ENCODE measurements around the gene CSPG4. TPM values are rescaled to one million over a fixed set of nuclear protein-coding genes. Genes with fewer than 3 reads are reported as not detected.
"Not testable (repeated sequence)": the region's sequence is repeated elsewhere in the genome, so short reads cannot be mapped to it uniquely, and the experiment has no call there.

Gene CSPG4
- polyA plus RNA-seq, 1 experiment: 24.1 TPM

DNA sequence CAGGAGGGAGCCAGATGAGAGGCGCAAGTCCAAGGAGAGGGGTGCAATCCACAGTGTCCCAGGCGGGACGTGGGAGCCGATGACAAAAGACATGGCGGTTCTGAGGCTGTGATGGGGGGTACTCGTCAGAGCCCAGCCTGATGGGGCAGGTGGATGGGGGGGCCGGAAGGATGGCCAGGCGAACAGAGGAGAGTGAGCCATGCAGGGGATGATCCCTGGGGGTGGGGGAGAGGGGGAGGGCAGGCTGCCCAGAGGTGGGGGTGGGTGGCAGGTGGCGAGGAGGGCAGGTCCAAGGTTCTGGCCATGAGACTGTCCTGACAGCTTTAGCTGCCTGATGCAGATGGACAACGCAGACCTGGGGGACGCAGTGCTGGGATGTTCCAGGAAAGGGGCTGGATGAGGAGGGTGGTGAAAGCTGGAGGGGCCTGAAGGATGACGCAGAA is 8.9 kb upstream of the CSPG4 start:
- ChIA-PET POLR2A (no interaction called here), CTCF (interaction anchor here (1.2 kb wide), 1 partner anchor 80 kb away, joined by 6 read pairs; no protein-coding TSS in a partner anchor)
- H3K27me3 ChIP-seq (ENCODE audit: control insufficient read depth, insufficient read depth, low read length): no peaks in the 10 kb centered on the region
- no peak overlapping the region for H3K4me3 ChIP-seq (ENCODE audit: low read depth, low read length)
- no peaks in the 10 kb centered on the region for H3K36me3 ChIP-seq (ENCODE audit: control insufficient read depth, insufficient read depth, low read length)
- TF ChIP-seq, protein P1, sequence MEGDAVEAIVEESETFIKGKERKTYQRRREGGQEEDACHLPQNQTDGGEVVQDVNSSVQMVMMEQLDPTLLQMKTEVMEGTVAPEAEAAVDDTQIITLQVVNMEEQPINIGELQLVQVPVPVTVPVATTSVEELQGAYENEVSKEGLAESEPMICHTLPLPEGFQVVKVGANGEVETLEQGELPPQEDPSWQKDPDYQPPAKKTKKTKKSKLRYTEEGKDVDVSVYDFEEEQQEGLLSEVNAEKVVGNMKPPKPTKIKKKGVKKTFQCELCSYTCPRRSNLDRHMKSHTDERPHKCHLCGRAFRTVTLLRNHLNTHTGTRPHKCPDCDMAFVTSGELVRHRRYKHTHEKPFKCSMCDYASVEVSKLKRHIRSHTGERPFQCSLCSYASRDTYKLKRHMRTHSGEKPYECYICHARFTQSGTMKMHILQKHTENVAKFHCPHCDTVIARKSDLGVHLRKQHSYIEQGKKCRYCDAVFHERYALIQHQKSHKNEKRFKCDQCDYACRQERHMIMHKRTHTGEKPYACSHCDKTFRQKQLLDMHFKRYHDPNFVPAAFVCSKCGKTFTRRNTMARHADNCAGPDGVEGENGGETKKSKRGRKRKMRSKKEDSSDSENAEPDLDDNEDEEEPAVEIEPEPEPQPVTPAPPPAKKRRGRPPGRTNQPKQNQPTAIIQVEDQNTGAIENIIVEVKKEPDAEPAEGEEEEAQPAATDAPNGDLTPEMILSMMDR (IDR thresholded peaks at IDR 0.05; ENCODE audit: insufficient read depth, low read depth, low read length): no peak
- DNase-seq (ENCODE audit: low read depth): no peak

DNA sequence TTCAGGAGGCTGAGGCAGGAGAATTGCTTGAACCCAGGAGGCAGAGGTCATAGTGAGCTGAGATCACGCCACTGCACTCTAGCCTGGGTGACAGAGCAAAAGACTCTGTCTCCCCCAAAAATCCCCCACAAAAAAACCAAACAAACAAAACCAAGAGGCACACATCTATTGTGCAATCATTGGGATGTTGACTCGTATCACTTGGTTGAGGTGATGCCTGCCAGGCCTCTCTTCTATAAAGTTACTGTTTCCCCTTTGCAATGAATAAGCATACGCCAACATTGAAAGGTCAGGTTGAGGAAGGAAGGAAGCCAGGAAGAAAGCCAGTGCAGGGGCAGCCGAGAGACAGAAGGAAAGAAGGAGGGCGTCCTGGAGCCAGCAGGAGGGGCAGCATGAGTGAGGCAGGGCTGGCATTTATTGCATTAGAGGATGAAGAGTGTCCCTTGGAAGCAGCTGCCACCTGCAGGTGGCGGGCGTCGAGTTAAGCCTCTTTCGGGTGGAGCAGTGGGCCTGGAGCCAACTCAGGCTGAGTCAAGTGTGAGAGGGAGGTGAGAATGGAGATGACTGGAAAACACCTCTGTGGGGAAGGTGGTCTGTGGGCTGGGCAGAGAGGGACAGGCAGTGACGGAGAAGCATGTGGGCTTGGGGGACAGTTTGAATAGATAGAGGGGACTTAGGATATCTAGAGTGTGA is 8.3 kb upstream of the CSPG4 start:
- ChIA-PET POLR2A (no interaction called here), CTCF (interaction anchor here (1.6 kb wide), 1 partner anchor 26 kb away, joined by 5 read pairs; no protein-coding TSS in a partner anchor)
- no peak for DNase-seq (ENCODE audit: low read depth)
- TF ChIP-seq, protein P1 (IDR thresholded peaks at IDR 0.05; ENCODE audit: insufficient read depth, low read depth, low read length): peak; percentile 7; the same call in 1 of the 2 replicates
- no peaks in the 10 kb centered on the region for H3K27me3 ChIP-seq (ENCODE audit: control insufficient read depth, insufficient read depth, low read length)
- no peaks in the 10 kb centered on the region for H3K36me3 ChIP-seq (ENCODE audit: control insufficient read depth, insufficient read depth, low read length)
- no peak overlapping the region for H3K4me3 ChIP-seq (ENCODE audit: low read depth, low read length)

DNA sequence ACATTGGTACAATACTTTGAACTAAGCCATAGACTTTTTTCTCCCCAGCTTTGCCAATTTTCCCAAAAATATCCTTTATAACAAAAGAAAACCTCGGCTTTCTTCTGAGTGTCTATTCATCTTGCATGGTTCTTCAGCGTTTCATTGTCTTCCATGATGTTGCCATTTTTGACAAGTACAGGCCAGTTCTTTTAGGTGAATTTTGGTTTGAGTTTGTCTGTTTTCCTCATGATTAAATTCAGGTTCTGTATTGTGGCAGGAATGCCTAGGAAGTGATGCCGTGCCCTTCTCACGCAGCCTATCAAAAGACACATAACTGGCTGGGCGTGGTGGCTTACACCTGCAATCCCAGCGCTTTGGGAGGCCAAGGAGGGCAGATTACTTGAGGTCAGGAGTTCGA is 7.6 kb upstream of the CSPG4 start:
- ChIA-PET POLR2A (no interaction called here), CTCF (interaction anchor here (1.6 kb wide), 1 partner anchor 26 kb away, joined by 5 read pairs; no protein-coding TSS in a partner anchor)
- H3K27me3 ChIP-seq (ENCODE audit: control insufficient read depth, insufficient read depth, low read length): no peaks in the 10 kb centered on the region
- TF ChIP-seq, protein P1 (IDR thresholded peaks at IDR 0.05; ENCODE audit: insufficient read depth, low read depth, low read length): no peak
- no peak overlapping the region for H3K4me3 ChIP-seq (ENCODE audit: low read depth, low read length)
- no peaks in the 10 kb centered on the region for H3K36me3 ChIP-seq (ENCODE audit: control insufficient read depth, insufficient read depth, low read length)
- DNase-seq (ENCODE audit: low read depth): no peak

DNA sequence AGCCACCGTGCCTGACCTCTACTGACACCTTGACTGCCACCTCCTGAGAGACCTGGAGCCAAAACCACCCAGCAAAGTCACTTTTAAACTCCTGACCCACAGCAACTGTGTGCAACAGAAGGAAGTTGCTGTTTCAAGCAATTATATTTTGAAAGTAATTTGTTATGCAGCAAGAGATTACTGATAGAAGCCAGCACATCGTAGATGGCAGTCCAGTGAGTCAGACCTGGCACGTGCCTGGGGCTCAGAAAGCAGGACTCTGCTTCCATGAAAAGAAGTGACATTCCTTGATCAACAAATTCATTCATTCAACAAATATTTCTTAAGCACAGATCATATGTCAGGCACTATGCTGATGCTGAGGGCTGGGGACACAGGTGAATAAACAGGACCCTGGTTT is 5.7 kb upstream of the CSPG4 start:
- H3K4me3 ChIP-seq (ENCODE audit: low read depth, low read length): no peak overlapping the region
- CTCF ChIA-PET: no interaction called here
- peak; percentile 67 for DNase-seq (ENCODE audit: low read depth)

DNA sequence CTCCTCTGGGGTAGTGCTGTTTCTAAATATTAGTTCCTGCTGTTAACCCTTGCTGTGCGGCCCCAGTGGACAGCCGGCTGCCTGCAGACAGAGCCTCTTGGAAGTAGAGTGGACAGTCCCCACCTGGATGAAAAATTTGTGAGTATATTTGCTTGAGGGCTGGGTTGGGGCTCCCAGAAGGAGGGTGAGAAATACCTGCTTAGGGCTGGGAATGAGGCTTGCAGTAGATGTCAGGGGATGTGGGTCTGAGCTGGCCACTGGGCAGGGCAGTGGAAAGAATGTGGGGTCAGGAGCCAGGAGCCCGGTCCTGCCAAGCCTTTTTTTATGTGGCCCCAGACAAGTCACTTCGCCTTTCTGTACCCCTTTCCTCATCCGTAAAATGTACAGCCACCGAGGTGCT is 4.4 kb upstream of the CSPG4 start:
- H3K27me3 ChIP-seq (ENCODE audit: control insufficient read depth, insufficient read depth, low read length); DNase-seq (ENCODE audit: low read depth); POLR2A ChIA-PET; H3K36me3 ChIP-seq (ENCODE audit: control insufficient read depth, insufficient read depth, low read length); H3K4me3 ChIP-seq (ENCODE audit: low read depth, low read length): not testable (repeated sequence)
- CTCF ChIA-PET: interaction anchor here (1.4 kb wide), 1 partner anchor 86 kb away, joined by 4 read pairs; no protein-coding TSS in a partner anchor

More for the DNA sequence above, 5.7 kb upstream of the CSPG4 start:
- POLR2A ChIA-PET: no interaction called here
- H3K36me3 ChIP-seq (ENCODE audit: control insufficient read depth, insufficient read depth, low read length): no peaks in the 10 kb centered on the region
- TF ChIP-seq, protein P1 (IDR thresholded peaks at IDR 0.05; ENCODE audit: insufficient read depth, low read depth, low read length): no peak
- H3K27me3 ChIP-seq (ENCODE audit: control insufficient read depth, insufficient read depth, low read length): no peaks in the 10 kb centered on the region

DNA sequence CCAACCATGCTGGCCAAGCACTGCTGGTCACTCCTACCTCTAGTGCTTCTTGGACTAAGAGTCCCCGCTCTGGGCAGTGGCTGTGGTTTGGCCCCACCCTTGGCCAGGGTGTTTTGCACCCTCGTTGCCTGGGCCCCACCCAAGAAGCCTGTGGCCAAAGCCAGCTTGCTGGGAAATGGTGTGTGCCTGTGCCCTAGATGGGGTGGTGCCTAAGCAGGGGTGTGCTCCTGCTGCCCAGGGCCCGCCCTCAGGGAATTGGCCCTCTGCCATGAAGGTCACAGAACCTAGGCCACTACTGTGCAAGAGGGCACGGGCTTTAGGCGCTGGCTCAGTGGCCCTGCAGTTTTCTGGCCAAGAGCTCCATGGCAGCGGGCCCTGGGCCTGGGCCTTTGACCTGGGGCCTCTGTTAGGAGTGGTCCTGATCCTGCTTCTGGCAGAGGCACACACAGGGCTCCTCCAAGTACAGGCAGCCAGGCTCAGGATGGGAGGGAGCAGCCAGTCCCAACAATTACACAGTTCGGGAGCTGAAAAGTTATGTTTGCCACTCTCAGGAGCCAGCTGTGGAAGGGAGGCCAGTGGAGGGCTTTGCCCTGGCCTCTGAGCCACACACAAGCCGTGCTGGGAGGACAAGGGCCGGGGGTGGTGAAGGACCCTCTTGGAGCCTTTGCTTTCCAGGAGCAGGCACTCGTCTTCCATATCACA is 3.8 kb upstream of the CSPG4 start:
- H3K36me3 ChIP-seq (ENCODE audit: control insufficient read depth, insufficient read depth, low read length); DNase-seq (ENCODE audit: low read depth); H3K4me3 ChIP-seq (ENCODE audit: low read depth, low read length); POLR2A ChIA-PET; H3K27me3 ChIP-seq (ENCODE audit: control insufficient read depth, insufficient read depth, low read length): not testable (repeated sequence)
- CTCF ChIA-PET: interaction anchor here (0.6 to 1.4 kb wide), 2 partner anchors 86 to 124 kb away, joined by 3 to 4 read pairs; no protein-coding TSS in a partner anchor

DNA sequence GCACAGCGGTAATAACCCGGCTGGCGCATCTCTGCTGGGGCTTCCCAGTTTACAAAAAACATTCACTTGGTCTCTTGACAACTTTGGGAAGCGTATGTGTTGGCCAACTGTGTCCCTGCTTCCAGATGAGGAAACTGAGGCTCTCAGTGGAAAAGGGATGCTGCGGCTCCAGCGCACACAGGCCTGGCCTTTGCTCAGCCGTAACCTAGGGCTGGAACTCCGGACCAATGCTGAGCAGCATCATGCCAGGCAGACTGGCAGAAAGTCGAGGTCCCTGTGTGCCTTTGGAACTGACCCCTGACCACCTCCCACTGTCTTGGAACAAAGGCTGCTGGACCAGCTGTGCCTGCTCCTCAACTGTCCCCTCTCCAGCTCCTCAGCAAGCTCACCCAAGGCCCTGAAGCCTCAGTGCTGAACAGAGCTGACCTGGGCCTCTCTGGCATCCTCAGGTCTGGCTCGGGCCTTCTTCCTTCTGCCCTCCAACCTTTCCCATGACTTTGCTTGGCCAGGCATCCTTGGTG is 2.7 kb upstream of the CSPG4 start:
- H3K36me3 ChIP-seq (ENCODE audit: control insufficient read depth, insufficient read depth, low read length); H3K27me3 ChIP-seq (ENCODE audit: control insufficient read depth, insufficient read depth, low read length); H3K4me3 ChIP-seq (ENCODE audit: low read depth, low read length); POLR2A ChIA-PET; DNase-seq (ENCODE audit: low read depth): not testable (repeated sequence)
- CTCF ChIA-PET: interaction anchor here (2.3 kb wide), 1 partner anchor 21 kb away, joined by 9 read pairs; no protein-coding TSS in a partner anchor

Data from BJ (cell line).